Body of pancreas (tissue), 4 donors: Measurements from ENCODE around the gene TPD52L3.

ENCODE experiments used
- POLR2A ChIP-seq, 3 donors: fragments of 450-650 bp; IDR thresholded peaks; one replicate each; pipeline ENCODE4 v1.6.1; 2016; ENCODE audit warnings: antibody characterized with exemption in 3 of 3, mild to moderate bottlenecking in 2 of 3
- TF ChIP-seq, protein P1 (sequence below), 7 experiments: fragments of 450-650 bp in 4 of 7; fragments of 200-600 bp in 3 of 7; sonication (generic) in 3 of 7; IDR thresholded peaks; one replicate each; pipeline ENCODE4 v1.5.1; 2016 to 2019; ENCODE audit warnings: antibody characterized with exemption in 7 of 7

DNA sequence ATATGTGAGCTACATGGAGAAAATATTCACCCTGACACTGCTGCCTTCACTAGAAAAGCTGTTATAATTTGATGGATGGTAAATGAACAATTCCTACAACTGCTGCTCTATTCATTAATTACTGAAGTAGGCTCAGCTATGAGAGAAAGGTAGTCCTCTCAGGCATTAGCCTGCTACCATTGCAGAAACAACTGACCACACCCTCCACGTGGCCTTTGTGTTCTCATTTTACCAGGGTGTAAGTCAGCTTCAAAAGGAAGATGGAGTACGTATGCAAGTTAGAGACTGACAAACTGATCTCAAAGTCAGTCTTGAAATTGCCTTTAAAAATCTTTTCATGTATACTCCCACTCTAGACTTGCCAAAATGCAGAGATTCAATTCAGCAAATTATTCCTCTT is 26.3 kb upstream of the TPD52L3 start:
- TF ChIP-seq, protein P1, sequence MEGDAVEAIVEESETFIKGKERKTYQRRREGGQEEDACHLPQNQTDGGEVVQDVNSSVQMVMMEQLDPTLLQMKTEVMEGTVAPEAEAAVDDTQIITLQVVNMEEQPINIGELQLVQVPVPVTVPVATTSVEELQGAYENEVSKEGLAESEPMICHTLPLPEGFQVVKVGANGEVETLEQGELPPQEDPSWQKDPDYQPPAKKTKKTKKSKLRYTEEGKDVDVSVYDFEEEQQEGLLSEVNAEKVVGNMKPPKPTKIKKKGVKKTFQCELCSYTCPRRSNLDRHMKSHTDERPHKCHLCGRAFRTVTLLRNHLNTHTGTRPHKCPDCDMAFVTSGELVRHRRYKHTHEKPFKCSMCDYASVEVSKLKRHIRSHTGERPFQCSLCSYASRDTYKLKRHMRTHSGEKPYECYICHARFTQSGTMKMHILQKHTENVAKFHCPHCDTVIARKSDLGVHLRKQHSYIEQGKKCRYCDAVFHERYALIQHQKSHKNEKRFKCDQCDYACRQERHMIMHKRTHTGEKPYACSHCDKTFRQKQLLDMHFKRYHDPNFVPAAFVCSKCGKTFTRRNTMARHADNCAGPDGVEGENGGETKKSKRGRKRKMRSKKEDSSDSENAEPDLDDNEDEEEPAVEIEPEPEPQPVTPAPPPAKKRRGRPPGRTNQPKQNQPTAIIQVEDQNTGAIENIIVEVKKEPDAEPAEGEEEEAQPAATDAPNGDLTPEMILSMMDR (IDR thresholded peaks at IDR 0.05) = no peak
- TF ChIP-seq POLR2A (IDR thresholded peaks at IDR 0.05) = no peak
